Uterus (tissue), 4 donors: ENCODE measurements around the gene TMEM213. TPM values are rescaled to one million over a fixed set of nuclear protein-coding genes. Genes with fewer than 3 reads are reported as not detected.
A peak's percentile ranks its signal among the peaks of the same experiment; 100 is the strongest.

Experiments used
- DNase-seq, 2 donors: peaks; one replicate each; pipeline ENCODE4 v3.0.0-alpha.2; 2019 to 2020
- H3K27ac ChIP-seq, 2 donors: fragments of 200-600 bp; sonication (generic); 1 replicate in 1 of 2; 2 replicates in 1 of 2; pipeline ENCODE4 v1.5.1; 2016 to 2018
- H3K27me3 ChIP-seq, 2 donors: fragments of 200-600 bp; sonication (generic); one replicate each; pipeline ENCODE4 v1.5.1; 2018 to 2019; ENCODE audit warnings: control low read depth in 1 of 2
- H3K36me3 ChIP-seq, 2 donors: fragments of 200-600 bp; sonication (generic); one replicate each; pipeline ENCODE4 v1.5.1; 2019; ENCODE audit warnings: control low read depth in 1 of 2
- H3K4me1 ChIP-seq, 2 donors: fragments of 200-600 bp; sonication (generic); one replicate each; pipeline ENCODE4 v1.5.1; 2018 to 2019; ENCODE audit warnings: control low read depth in 1 of 2
- H3K4me3 ChIP-seq, 2 donors: fragments of 200-600 bp; sonication (generic); 1 replicate in 1 of 2; 2 replicates in 1 of 2; pipeline ENCODE4 v1.5.1; 2018 to 2019; ENCODE audit warnings: mild to moderate bottlenecking in 1 of 2
- H3K9me3 ChIP-seq, 2 donors: fragments of 200-600 bp; sonication (generic); one replicate each; pipeline ENCODE4 v1.5.1; 2019; ENCODE audit warnings: control low read depth in 1 of 2
- POLR2A ChIP-seq, 2 donors: fragments of 450-650 bp; IDR thresholded peaks; one replicate each; pipeline ENCODE4 v1.6.1; 2016; ENCODE audit warnings: antibody characterized with exemption in 2 of 2, mild to moderate bottlenecking in 1 of 2, moderate library complexity in 1 of 2
- intact Hi-C: fragments of 100-400 bp; cut with DNase I; formaldehyde crosslinking; loops from one replicate; pipeline ENCODE4 v1.15.1; 2023; ENCODE audit warnings: low total_unique reads
- total RNA-seq, 4 donors: library from RNA; depleted of rRNA in 3 of 4; stranded (reverse); fragments of >200 nt in 3 of 4; gene quantifications; one replicate each; pipeline versions ENCODE4 v1.1.0 to v1.2.4, GENCODE V29; 2014 to 2023
- TF ChIP-seq, protein P1 (sequence below), 4 experiments: fragments of 200-600 bp in 2 of 4; fragments of 450-650 bp in 2 of 4; sonication (generic) in 2 of 4; IDR thresholded peaks; one replicate each; pipeline ENCODE4 v1.5.1; 2016 to 2019; ENCODE audit warnings: antibody characterized with exemption in 4 of 4, mild to moderate bottlenecking in 2 of 4, moderate library complexity in 1 of 4
- donor health status: DM: yes; HTN: yes; CAD: no.

TMEM213 gene
- total RNA-seq, 4 donors from 2014 or later: 0.35 TPM; not detected in 3

DNA sequence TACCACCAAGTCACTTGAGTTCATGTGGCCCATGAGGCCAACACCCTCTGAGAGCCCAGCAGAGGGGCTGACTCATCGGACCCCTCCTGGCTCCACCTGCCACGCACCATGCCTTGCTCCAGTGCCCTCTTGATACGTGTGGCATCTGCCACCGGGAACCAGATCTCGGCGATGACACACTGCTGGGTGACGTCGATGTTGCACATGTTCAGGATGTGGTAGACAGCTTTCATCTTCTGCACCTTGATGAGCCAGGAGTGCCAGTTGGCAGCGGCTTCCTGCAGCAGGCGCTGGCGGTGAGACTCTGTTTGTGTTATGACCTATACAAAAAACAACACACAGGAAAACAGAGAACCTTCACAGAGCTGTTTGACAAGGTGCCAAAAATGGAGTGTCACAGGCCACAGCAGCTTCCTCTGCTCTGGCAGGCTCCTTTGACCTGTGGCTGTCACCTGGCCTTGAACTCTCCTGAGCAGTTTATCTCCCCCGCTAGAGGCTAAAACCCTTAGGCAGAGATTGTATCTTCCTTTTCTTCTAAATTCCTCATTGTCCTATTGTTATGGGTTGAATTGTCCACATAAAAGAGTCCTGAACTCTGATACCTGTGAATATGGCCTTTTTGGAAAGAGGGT, 45.2 kb upstream of the TMEM213 start:
- no peaks in the 10 kb centered on the region for H3K4me1 ChIP-seq
- no peak overlapping the region for H3K4me3 ChIP-seq
- H3K27me3 ChIP-seq: no peaks in the 10 kb centered on the region
- intact Hi-C loops: no loop called here
- no peak overlapping the region for H3K27ac ChIP-seq
- peak; percentile 17 to 18 for DNase-seq
- H3K9me3 ChIP-seq: no peaks in the 10 kb centered on the region
- TF ChIP-seq, protein P1, sequence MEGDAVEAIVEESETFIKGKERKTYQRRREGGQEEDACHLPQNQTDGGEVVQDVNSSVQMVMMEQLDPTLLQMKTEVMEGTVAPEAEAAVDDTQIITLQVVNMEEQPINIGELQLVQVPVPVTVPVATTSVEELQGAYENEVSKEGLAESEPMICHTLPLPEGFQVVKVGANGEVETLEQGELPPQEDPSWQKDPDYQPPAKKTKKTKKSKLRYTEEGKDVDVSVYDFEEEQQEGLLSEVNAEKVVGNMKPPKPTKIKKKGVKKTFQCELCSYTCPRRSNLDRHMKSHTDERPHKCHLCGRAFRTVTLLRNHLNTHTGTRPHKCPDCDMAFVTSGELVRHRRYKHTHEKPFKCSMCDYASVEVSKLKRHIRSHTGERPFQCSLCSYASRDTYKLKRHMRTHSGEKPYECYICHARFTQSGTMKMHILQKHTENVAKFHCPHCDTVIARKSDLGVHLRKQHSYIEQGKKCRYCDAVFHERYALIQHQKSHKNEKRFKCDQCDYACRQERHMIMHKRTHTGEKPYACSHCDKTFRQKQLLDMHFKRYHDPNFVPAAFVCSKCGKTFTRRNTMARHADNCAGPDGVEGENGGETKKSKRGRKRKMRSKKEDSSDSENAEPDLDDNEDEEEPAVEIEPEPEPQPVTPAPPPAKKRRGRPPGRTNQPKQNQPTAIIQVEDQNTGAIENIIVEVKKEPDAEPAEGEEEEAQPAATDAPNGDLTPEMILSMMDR (IDR thresholded peaks at IDR 0.05): no peak
- no peak for TF ChIP-seq POLR2A (IDR thresholded peaks at IDR 0.05)
- H3K36me3 ChIP-seq: no peaks in the 10 kb centered on the region

GRCh38 chr7:138753150-138753518, 44.7 kb upstream of the TMEM213 start:
- Histone ChIP-seq H3K36me3 (no peaks in the 10 kb centered on the region), H3K4me3 (no peak overlapping the region), H3K9me3 (no peaks in the 10 kb centered on the region), H3K27ac (no peak overlapping the region), H3K27me3 (no peaks in the 10 kb centered on the region), H3K4me1 (no peaks in the 10 kb centered on the region)
- DNase-seq: no peak
- no peak for TF ChIP-seq POLR2A (IDR thresholded peaks at IDR 0.05)
- TF ChIP-seq, protein P1 (IDR thresholded peaks at IDR 0.05): no peak
- intact Hi-C loops: no loop called here

DNA sequence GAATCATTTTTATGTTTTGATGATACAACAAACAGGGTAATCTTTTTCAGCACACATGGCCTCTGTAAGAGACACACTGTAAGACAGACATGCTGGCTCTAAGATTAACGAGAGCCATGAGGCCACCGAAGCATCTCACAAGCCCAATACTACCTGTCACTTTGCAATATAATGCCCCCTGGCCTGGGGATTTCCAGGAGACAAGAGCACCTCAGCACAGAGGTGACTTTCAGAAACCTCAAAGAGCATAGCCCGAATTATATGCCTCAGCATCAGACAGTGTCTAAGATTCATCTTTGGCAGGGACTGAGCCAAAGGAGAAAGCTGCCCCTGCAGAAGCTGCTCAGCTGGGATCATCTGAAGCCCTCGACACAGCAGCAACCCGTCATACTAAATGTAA, 44.2 kb upstream of the TMEM213 start:
- intact Hi-C loops: no loop called here
- no peak overlapping the region for H3K27ac ChIP-seq
- TF ChIP-seq, protein P1 (IDR thresholded peaks at IDR 0.05): no peak
- TF ChIP-seq POLR2A (IDR thresholded peaks at IDR 0.05): no peak

GRCh38 chr7:138755331-138755747, 42.5 kb upstream of the TMEM213 start:
- no peak for DNase-seq
- Histone ChIP-seq H3K4me3 (no peak overlapping the region), H3K36me3 (no peaks in the 10 kb centered on the region), H3K27me3 (no peaks in the 10 kb centered on the region), H3K9me3 (no peaks in the 10 kb centered on the region), H3K4me1 (no peaks in the 10 kb centered on the region), H3K27ac (no peak overlapping the region)
- intact Hi-C loops: no loop called here
- TF ChIP-seq POLR2A (IDR thresholded peaks at IDR 0.05): no peak
- TF ChIP-seq, protein P1 (IDR thresholded peaks at IDR 0.05): no peak

More for the DNA sequence above, 44.2 kb upstream of the TMEM213 start:
- H3K4me1 ChIP-seq: no peaks in the 10 kb centered on the region
- no peak overlapping the region for H3K4me3 ChIP-seq
- no peaks in the 10 kb centered on the region for H3K27me3 ChIP-seq
- no peaks in the 10 kb centered on the region for H3K9me3 ChIP-seq
- no peak for DNase-seq
- no peaks in the 10 kb centered on the region for H3K36me3 ChIP-seq

DNA sequence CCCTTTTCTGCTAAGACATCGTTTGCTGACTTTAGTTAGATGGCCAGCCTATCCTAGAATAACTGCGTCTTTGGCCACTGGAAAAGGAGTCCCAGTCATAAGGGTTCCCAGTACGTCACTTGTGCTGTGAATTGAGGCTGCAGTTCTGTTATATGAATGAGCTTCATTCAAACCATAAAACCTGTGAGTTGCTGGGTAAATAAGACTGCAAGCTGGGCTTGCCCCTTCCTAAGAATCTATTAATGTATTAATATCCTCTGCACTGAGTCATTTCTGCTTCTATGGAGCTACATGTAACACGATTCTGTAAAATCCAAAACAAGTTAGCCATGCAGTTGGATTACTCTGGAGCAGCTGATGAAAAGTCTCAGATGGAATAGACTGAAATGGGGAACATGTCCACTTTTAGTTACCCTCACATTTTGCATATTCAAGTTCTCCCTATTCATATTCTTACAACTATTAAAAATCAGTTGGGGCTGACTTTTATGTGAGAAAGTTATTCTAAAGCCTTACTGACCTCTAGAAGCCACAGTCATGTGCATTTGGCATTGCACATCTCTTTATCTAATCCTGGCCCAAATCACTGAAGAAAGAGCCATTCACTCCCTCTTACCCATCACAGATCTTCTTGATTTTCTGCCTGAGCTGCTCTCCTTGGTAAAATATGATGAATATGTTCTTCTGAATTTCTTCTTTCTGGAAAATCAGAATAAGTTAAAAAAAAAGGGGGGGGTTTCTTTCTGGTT, 41.8 kb upstream of the TMEM213 start:
- no peaks in the 10 kb centered on the region for H3K27me3 ChIP-seq
- intact Hi-C loops: no loop called here
- no peaks in the 10 kb centered on the region for H3K9me3 ChIP-seq

More for the DNA sequence above, 41.8 kb upstream of the TMEM213 start:
- TF ChIP-seq, protein P1 (IDR thresholded peaks at IDR 0.05): no peak
- no peak for TF ChIP-seq POLR2A (IDR thresholded peaks at IDR 0.05)
- H3K4me3 ChIP-seq: no peak overlapping the region
- H3K36me3 ChIP-seq: no peaks in the 10 kb centered on the region
- H3K27ac ChIP-seq: no peak overlapping the region
- DNase-seq: no peak
- H3K4me1 ChIP-seq: no peaks in the 10 kb centered on the region
